H1 (cell line): ENCODE measurements around the gene ADNP. TPM values are rescaled to one million over a fixed set of nuclear protein-coding genes. Genes with fewer than 3 reads are reported as not detected.

Source experiments
- CTCF ChIA-PET: fragments of 300-600 bp; sonication (Branson Sonifier 250); formaldehyde crosslinking; loops from one replicate; lab custom pipeline; 2021; ENCODE audit not compliant: partially characterized antibody; lab: Charles Lee
- POLR2A ChIA-PET: fragments of 300-600 bp; sonication (Branson Sonifier 250); formaldehyde crosslinking; loops from one replicate; lab custom pipeline; 2021; ENCODE audit warnings: inconsistent platforms; ENCODE audit not compliant: partially characterized antibody; lab: Charles Lee
- DNase-seq, 2 experiments: peaks; one replicate each; pipeline versions ENCODE4 v3.0.0 to v3.0.0-alpha.2; 2010 to 2022; ENCODE audit warnings: low spot score in 2 of 2, low read depth in 1 of 2, mixed read lengths in 1 of 2
- FAIRE-seq: peaks from 2 replicates; lab custom pipeline; 2011; peaks lifted over from hg19 to GRCh38; lab: Jason Lieb, UNC
- H2AFZ ChIP-seq: 2 replicates; pipeline ENCODE4 v1.8.1; 2012; ENCODE audit warnings: low read length, inconsistent platforms
- H2AK5ac ChIP-seq: 2 replicates; pipeline ENCODE4 v1.6.1; 2013; ENCODE audit warnings: low read depth, low read length
- H2BK120ac ChIP-seq: replicated peaks from 2 replicates; pipeline ENCODE3; 2013; ENCODE audit warnings: low read depth, low read length, inconsistent platforms
- H2BK12ac ChIP-seq: 2 replicates; pipeline ENCODE4 v1.6.1; 2013; ENCODE audit warnings: low read depth, low read length
- H2BK15ac ChIP-seq: 2 replicates; pipeline ENCODE4 v1.6.1; 2013; ENCODE audit warnings: low read length
- H2BK20ac ChIP-seq: 2 replicates; pipeline ENCODE4 v1.6.1; 2013; ENCODE audit warnings: low read length
- H2BK5ac ChIP-seq: 2 replicates; pipeline ENCODE4 v1.6.1; 2013; ENCODE audit warnings: low read depth, low read length
- H3K14ac ChIP-seq: 2 replicates; pipeline ENCODE4 v1.6.1; 2013; ENCODE audit warnings: inconsistent platforms; ENCODE audit not compliant: insufficient read length
- H3K18ac ChIP-seq: 2 replicates; pipeline ENCODE4 v1.6.1; 2013; ENCODE audit warnings: low read length; ENCODE audit errors: extremely low read depth
- H3K23ac ChIP-seq: 2 replicates; pipeline ENCODE4 v1.6.1; 2013; ENCODE audit warnings: inconsistent platforms; ENCODE audit not compliant: insufficient read length
- H3K23me2 ChIP-seq: 2 replicates; pipeline ENCODE4 v1.6.1; 2013; ENCODE audit warnings: low read depth, low read length
- H3K27ac ChIP-seq: 2 replicates; pipeline ENCODE4 v1.6.1; 2011; ENCODE audit warnings: low read depth, low read length, inconsistent platforms
- H3K27me3 ChIP-seq, 4 experiments: replicated peaks in 1 of 4; 1 replicate in 1 of 4; 2 replicates in 3 of 4; pipeline versions ENCODE4 v1.6.1 to v1.8.1; 2011 to 2013; ENCODE audit warnings: low read length in 3 of 4, mild to moderate bottlenecking in 3 of 4, inconsistent platforms in 2 of 4, mixed read lengths in 2 of 4, moderate library complexity in 1 of 4; ENCODE audit not compliant: control insufficient read depth in 3 of 4, insufficient read depth in 3 of 4; ENCODE audit errors: extremely low read depth in 1 of 4
- H3K36me3 ChIP-seq, 4 experiments: 2 replicates each; pipeline versions ENCODE4 v1.6.1 to v1.8.1; 2011 to 2013; ENCODE audit warnings: mild to moderate bottlenecking in 4 of 4, low read length in 3 of 4, moderate library complexity in 2 of 4, control low read depth in 1 of 4, inconsistent platforms in 1 of 4; ENCODE audit not compliant: insufficient read depth in 4 of 4, control insufficient read depth in 2 of 4
- H3K4ac ChIP-seq: replicated peaks from 2 replicates; pipeline ENCODE3; 2013; ENCODE audit warnings: low read length, low read depth, mixed read lengths, inconsistent platforms; ENCODE audit not compliant: insufficient read length
- H3K4me1 ChIP-seq, 4 experiments: replicated peaks in 1 of 4; 1 replicate in 1 of 4; 2 replicates in 3 of 4; pipeline versions ENCODE4 v1.6.1 to v1.8.1; 2011 to 2013; ENCODE audit warnings: low read length in 3 of 4, inconsistent platforms in 2 of 4, mixed read lengths in 1 of 4; ENCODE audit not compliant: insufficient read depth in 4 of 4, control insufficient read depth in 3 of 4
- H3K4me2 ChIP-seq, 2 experiments: 2 replicates each; pipeline versions ENCODE4 v1.6.1 to v1.8.1; 2011 to 2013; ENCODE audit warnings: low read depth in 2 of 2, low read length in 2 of 2, control low read depth in 1 of 2, inconsistent platforms in 1 of 2, mild to moderate bottlenecking in 1 of 2; ENCODE audit not compliant: insufficient read depth in 1 of 2
- H3K4me3 ChIP-seq, 4 experiments: fragments of 200-600, 300-600 bp in 1 of 4; sonication (generic), shearing (Covaris generic), sonication (Bioruptor Twin) in 1 of 4; 2 replicates each; pipeline versions ENCODE4 v1.5.1 to v1.8.1; 2011 to 2016; ENCODE audit warnings: low read length in 4 of 4, low read depth in 3 of 4, control low read depth in 2 of 4, inconsistent platforms in 2 of 4, mild to moderate bottlenecking in 2 of 4, mixed read lengths in 1 of 4, moderate library complexity in 1 of 4; ENCODE audit not compliant: insufficient read depth in 2 of 4; ENCODE audit errors: extremely low read depth in 1 of 4
- H3K56ac ChIP-seq: replicated peaks from 2 replicates; pipeline ENCODE3; 2013; ENCODE audit warnings: low read depth, mild to moderate bottlenecking, mixed read lengths, low read length, inconsistent platforms; ENCODE audit not compliant: insufficient read length
- H3K79me1 ChIP-seq: 2 replicates; pipeline ENCODE4 v1.6.1; 2013; ENCODE audit warnings: low read depth, low read length, control low read depth
- H3K79me2 ChIP-seq, 2 experiments: 2 replicates each; pipeline versions ENCODE4 v1.6.1 to v1.8.1; 2012 to 2013; ENCODE audit warnings: low read length in 2 of 2, mild to moderate bottlenecking in 2 of 2, inconsistent platforms in 1 of 2; ENCODE audit not compliant: insufficient read depth in 2 of 2, control insufficient read depth in 1 of 2
- H3K9ac ChIP-seq, 4 experiments: replicated peaks in 1 of 4; 1 replicate in 1 of 4; 2 replicates in 3 of 4; pipeline versions ENCODE4 v1.6.1 to v1.8.1; 2011 to 2013; ENCODE audit warnings: low read depth in 3 of 4, low read length in 3 of 4, control low read depth in 2 of 4, mild to moderate bottlenecking in 2 of 4, moderate library complexity in 2 of 4, inconsistent platforms in 1 of 4; ENCODE audit errors: extremely low read depth in 1 of 4
- H3K9me3 ChIP-seq, 2 experiments: 2 replicates each; pipeline versions ENCODE4 v1.6.1 to v1.8.1; 2012 to 2013; ENCODE audit warnings: mild to moderate bottlenecking in 2 of 2, moderate library complexity in 2 of 2, control low read depth in 1 of 2, inconsistent platforms in 1 of 2, low read depth in 1 of 2, low read length in 1 of 2, mixed read lengths in 1 of 2; ENCODE audit not compliant: insufficient read depth in 2 of 2
- H4K20me1 ChIP-seq, 2 experiments: replicated peaks in 1 of 2; 2 replicates each; pipeline versions ENCODE3 to v1.8.1; 2011 to 2013; ENCODE audit warnings: inconsistent platforms in 2 of 2, low read length in 2 of 2, mild to moderate bottlenecking in 1 of 2; ENCODE audit not compliant: insufficient read depth in 2 of 2, control insufficient read depth in 1 of 2
- H4K5ac ChIP-seq: 2 replicates; pipeline ENCODE4 v1.6.1; 2013; ENCODE audit warnings: low read length, low read depth, mixed read lengths, inconsistent platforms; ENCODE audit not compliant: insufficient read length
- H4K8ac ChIP-seq: 2 replicates; pipeline ENCODE4 v1.8.0; 2013; ENCODE audit warnings: mild to moderate bottlenecking, moderate library complexity, low read length, inconsistent platforms; ENCODE audit not compliant: insufficient read depth; ENCODE audit errors: extremely low read depth
- H4K91ac ChIP-seq: replicated peaks from 2 replicates; pipeline ENCODE3; 2013; ENCODE audit warnings: low read length, mixed read lengths, inconsistent platforms; ENCODE audit not compliant: insufficient read length
- CHD2 ChIP-seq: IDR thresholded peaks from 2 replicates; pipeline ENCODE4 v1.6.1; 2012; ENCODE audit warnings: low read length, improper control_type of control experiment
- KDM4A ChIP-seq: IDR thresholded peaks from one replicate; pipeline ENCODE4 v1.7.1; 2012; ENCODE audit warnings: low read depth, mild to moderate bottlenecking, moderate library complexity, low read length, inconsistent platforms; ENCODE audit not compliant: severe bottlenecking
- KDM5A ChIP-seq: fragments of 200-600 bp; IDR thresholded peaks from 2 replicates; pipeline ENCODE4 v1.7.1; 2012; ENCODE audit warnings: mild to moderate bottlenecking, low read length, inconsistent platforms, mixed read lengths
- SP1 ChIP-seq: IDR thresholded peaks from 2 replicates; pipeline ENCODE4 v1.6.1; 2011; ENCODE audit warnings: low read depth, low read length
- TAF1 ChIP-seq: IDR thresholded peaks from 2 replicates; pipeline ENCODE4 v1.6.1; 2011; ENCODE audit warnings: mild to moderate bottlenecking, low read depth, low read length
- WGBS, 2 experiments: shearing (Covaris generic) in 1 of 2; methylation state at CpG; one replicate each; pipeline versions ENCODE4 v1.1.6 to v1.1.7; 2013 to 2015; ENCODE audit warnings: low lambda C conversion rate in 2 of 2, mixed read lengths in 2 of 2, inconsistent platforms in 1 of 2, low coverage in 1 of 2, missing lambda C conversion rate in 1 of 2; ENCODE audit not compliant: insufficient replicate concordance in 2 of 2, insufficient coverage in 1 of 2, insufficient read length in 1 of 2; ENCODE audit errors: extremely low coverage in 1 of 2, missing lambda C conversion rate in 1 of 2; 5-methylcytosine and 5-hydroxymethylcytosine counted together
- polyA plus RNA-seq, 7 experiments: library from polyadenylated mRNA; depleted of rRNA in 3 of 7; stranded (reverse) in 5 of 7; unstranded in 2 of 7; fragments of >200 nt in 5 of 7; fragments of 200-250 nt in 2 of 7; gene quantifications; 1 replicate in 5 of 7; 2 replicates in 1 of 7; 4 replicates in 1 of 7; pipeline versions ENCODE4 v1.2.1 to v1.2.3, GENCODE V29; 2011 to 2013; ENCODE audit warnings: missing spikeins in 2 of 7, mixed read lengths in 2 of 7
- total RNA-seq: library from RNA; stranded (reverse); fragmentation: NEBNext Ultra II Directional; extraction: Animal tissue kit (Norgen Biotek cat#: 25700); gene quantifications from 2 replicates; pipeline ENCODE4 v1.2.1, GENCODE V29; 2021
- TF ChIP-seq, protein P1 (sequence below): IDR thresholded peaks from 2 replicates; pipeline ENCODE4 v1.6.1; 2012; ENCODE audit warnings: inconsistent platforms

The ADNP gene
- total and polyA plus RNA-seq, 2 of the 8 experiments (the other 6 are each of a cell fraction or from before 2014, with no cell fraction given) = 31.6 to 123 TPM

DNA sequence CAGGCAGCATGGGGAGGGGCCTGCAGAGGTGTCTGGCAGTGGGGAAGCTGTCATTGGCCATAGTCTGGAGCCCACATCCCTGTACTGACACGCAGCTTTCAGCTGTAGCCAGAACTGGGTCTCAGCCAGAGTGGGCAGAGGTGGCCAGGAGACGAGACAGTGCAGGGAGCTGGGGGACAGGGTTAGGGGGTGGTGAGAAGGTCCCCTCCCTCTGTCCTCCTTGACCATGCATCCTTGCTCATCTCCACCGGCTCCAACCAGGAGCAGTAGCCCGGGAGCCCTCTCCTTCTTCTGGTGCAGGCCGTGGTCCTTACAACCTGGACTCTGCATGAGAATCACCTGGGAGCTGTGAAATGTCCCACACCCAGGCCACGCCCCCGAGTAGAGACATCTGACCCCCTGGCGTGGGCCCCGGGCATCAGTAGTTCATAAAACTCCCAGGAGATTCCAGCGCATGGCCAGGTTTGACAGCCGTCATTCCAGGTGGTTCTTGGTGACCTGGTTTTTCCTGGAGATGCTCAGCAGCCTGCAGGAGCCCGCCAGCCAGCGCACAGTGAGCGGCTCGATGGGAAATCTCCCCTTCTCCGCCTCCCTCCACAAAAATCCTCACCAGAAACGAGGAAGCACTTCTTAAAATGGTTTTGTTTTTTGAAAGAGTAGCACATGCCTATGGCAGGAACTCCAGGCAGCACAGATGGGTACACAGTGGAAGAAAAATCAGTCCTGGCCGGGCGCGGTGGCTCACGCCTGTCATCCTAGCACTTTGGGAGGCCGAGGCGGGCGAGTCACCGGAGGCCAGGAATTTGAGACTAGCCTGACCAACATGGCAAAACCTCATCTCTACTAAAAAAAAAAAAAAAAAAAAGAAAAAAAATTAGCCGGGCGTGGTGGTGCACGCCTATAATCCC, 56.2 kb downstream of the ADNP start:
- Histone ChIP-seq H4K91ac (peak overlapping the region; percentile 40), H3K9me3 (no peaks in the 10 kb centered on the region), H3K79me2 (no peaks in the 10 kb centered on the region), H2BK120ac (no peak overlapping the region), H3K56ac (no peak overlapping the region), H4K5ac (no peak overlapping the region), H3K23me2 (peaks cover 3% of the 10 kb centered on the region; the same call in 1 of the 2 replicates), H2BK15ac (no peak overlapping the region), H3K36me3 (peaks cover 0 to 8% (median under 1%) of the 10 kb centered on the region in 4 experiments; a peak in 2 of 8 replicates), H3K4me1 (peaks cover 6 to 24% (median 14%) of the 10 kb centered on the region in 4 experiments), H3K27me3 (no peaks in the 10 kb centered on the region), H2BK20ac (no peak overlapping the region), H2AK5ac (no peak overlapping the region), H3K18ac (no peak overlapping the region), H4K8ac (no peak overlapping the region; the same call in 1 of the 2 replicates), H2BK12ac (no peak overlapping the region), H3K27ac (no peak overlapping the region), H3K4me2 (no peak overlapping the region), H2BK5ac (no peak overlapping the region), H3K79me1 (no peaks in the 10 kb centered on the region), H2AFZ (no peak overlapping the region), H4K20me1 (peaks cover 0 to 1% of the 10 kb centered on the region in 2 experiments), H3K14ac (no peak overlapping the region), H3K9ac (no peak overlapping the region), H3K23ac (no peak overlapping the region), H3K4ac (no peak overlapping the region), H3K4me3 (no peak overlapping the region)
- 88% methylated on average over 25 of the region's 28 CpGs; no CpG with 5 or more reads in 1 of the 2 experiments for WGBS, 2 experiments
- POLR2A ChIA-PET = interaction anchor here (1.8 to 7.9 kb wide), 2 partner anchors 12 to 54 kb away, joined by 8 to 87 read pairs; no protein-coding TSS in a partner anchor
- CTCF ChIA-PET = interaction anchor here (1.1 kb wide), 1 partner anchor 12 kb away, joined by 3 read pairs; no protein-coding TSS in a partner anchor
- DNase-seq = no peak
- no peak for FAIRE-seq
- TF ChIP-seq KDM4A (no peak), TAF1 (no peak), SP1 (no peak), CHD2 (no peak), KDM5A (no peak)
- TF ChIP-seq, protein P1, sequence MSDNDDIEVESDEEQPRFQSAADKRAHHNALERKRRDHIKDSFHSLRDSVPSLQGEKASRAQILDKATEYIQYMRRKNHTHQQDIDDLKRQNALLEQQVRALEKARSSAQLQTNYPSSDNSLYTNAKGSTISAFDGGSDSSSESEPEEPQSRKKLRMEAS = no peak
